HCT116 (cell line): ENCODE data around the gene TMEM119. TPM values are rescaled to one million over a fixed set of nuclear protein-coding genes. Genes with fewer than 3 reads are reported as not detected.

Experiments
- ATAC-seq: fragments of 200-7000 bp; cut with Tn5 transposase; 2 replicates; pipeline ENCODE4 v1.9.1; 2020; ENCODE audit warnings: mild to moderate bottlenecking, moderate library complexity
- BruUV-seq: library from RNA; stranded (reverse); fragments of 400-500 nt; replicated peaks from 2 replicates; lab custom pipeline; 2021; lab: Mats Ljungman, UMichigan
- CTCF ChIA-PET: fragments of 300-600 bp; sonication (Branson Sonifier 250); formaldehyde crosslinking; loops from one replicate; lab custom pipeline; 2021; ENCODE audit warnings: antibody characterized with exemption; lab: Charles Lee
- POLR2A ChIA-PET: fragments of 300-600, 350-600 bp; sonication (Branson Sonifier 250); formaldehyde crosslinking; loops from one replicate; lab custom pipeline; 2021; ENCODE audit warnings: antibody characterized with exemption; lab: Charles Lee
- RAD21 ChIA-PET, 2 experiments: fragments of 300-600 bp; sonication (Branson Sonifier 250); formaldehyde crosslinking; loops; one replicate each; lab custom pipeline; 2023; ENCODE audit warnings: low total read pairs in 2 of 2; ENCODE audit not compliant: uncharacterized antibody in 2 of 2, unreplicated experiment in 2 of 2, low non-redundant PET in 1 of 2; lab: Charles Lee
- DNase-seq: peaks from one replicate; pipeline ENCODE4 v3.0.0-alpha.2; 2010; ENCODE audit warnings: low read depth, low spot score
- H2AFZ ChIP-seq: fragments of 200-600 bp; shearing (Covaris generic), sonication (generic); 2 replicates; pipeline ENCODE4 v1.6.1; 2017; ENCODE audit warnings: low read depth, mixed run types, mixed read lengths, antibody characterized with exemption, low read length; ENCODE audit not compliant: poor library complexity, severe bottlenecking
- H3K27ac ChIP-seq: 2 replicates; pipeline ENCODE4 v1.5.1; 2012; ENCODE audit warnings: low read depth, low read length
- H3K27me3 ChIP-seq: fragments of 200-600 bp; sonication (generic); 2 replicates; pipeline ENCODE4 v1.6.1; 2016; ENCODE audit warnings: mixed run types, low read length, mixed read lengths; ENCODE audit not compliant: insufficient read depth
- H3K36me3 ChIP-seq, 2 experiments: fragments of 200-500 bp in 1 of 2; fragments of 200-600 bp in 1 of 2; sonication (Bioruptor generic) in 1 of 2; sonication (generic) in 1 of 2; 2 replicates each; pipeline versions ENCODE4 v1.5.1 to v1.6.1; 2014 to 2016; ENCODE audit warnings: low read length in 2 of 2, inconsistent platforms in 1 of 2, mixed read lengths in 1 of 2, mixed run types in 1 of 2; ENCODE audit not compliant: insufficient read depth in 2 of 2, control insufficient read depth in 1 of 2
- H3K4me1 ChIP-seq, 2 experiments: fragments of 200-600 bp in 1 of 2; sonication (generic) in 1 of 2; 2 replicates each; pipeline versions ENCODE4 v1.5.1 to v1.6.1; 2012 to 2017; ENCODE audit warnings: low read length in 2 of 2, inconsistent platforms in 1 of 2, mild to moderate bottlenecking in 1 of 2, mixed read lengths in 1 of 2, mixed run types in 1 of 2, moderate library complexity in 1 of 2; ENCODE audit not compliant: insufficient read depth in 2 of 2, control insufficient read depth in 1 of 2
- H3K4me2 ChIP-seq: fragments of 200-600 bp; sonication (generic); 2 replicates; pipeline ENCODE4 v1.6.1; 2017; ENCODE audit warnings: mixed run types, low read length, mixed read lengths
- H3K4me3 ChIP-seq, 2 experiments: fragments of 200-600 bp in 1 of 2; sonication (generic) in 1 of 2; replicated peaks in 1 of 2; 2 replicates each; pipeline ENCODE4 v1.5.1; 2011 to 2016; ENCODE audit warnings: low read length in 2 of 2, control low read depth in 1 of 2, low read depth in 1 of 2, mild to moderate bottlenecking in 1 of 2, mixed read lengths in 1 of 2, mixed run types in 1 of 2
- H3K79me2 ChIP-seq: fragments of 200-600 bp; sonication (generic); 2 replicates; pipeline ENCODE4 v1.6.1; 2017; ENCODE audit warnings: mild to moderate bottlenecking, mixed run types, low read length, moderate library complexity, mixed read lengths; ENCODE audit not compliant: insufficient read depth
- H3K9ac ChIP-seq: fragments of 200-600 bp; sonication (generic); 2 replicates; pipeline ENCODE4 v1.6.1; 2016; ENCODE audit warnings: low read length, mixed read lengths
- H3K9me2 ChIP-seq: fragments of 200-600 bp; sonication (generic), shearing (Covaris generic); 2 replicates; pipeline ENCODE4 v1.6.1; 2017; ENCODE audit warnings: mixed run types, mild to moderate bottlenecking, moderate library complexity; ENCODE audit not compliant: insufficient read depth
- H3K9me3 ChIP-seq, 2 experiments: fragments of 200-500 bp in 1 of 2; fragments of 200-600 bp in 1 of 2; sonication (Bioruptor generic) in 1 of 2; sonication (generic) in 1 of 2; 2 replicates each; pipeline ENCODE4 v1.6.1; 2014 to 2017; ENCODE audit warnings: low read length in 2 of 2, mixed read lengths in 2 of 2, inconsistent platforms in 1 of 2, low read depth in 1 of 2, mild to moderate bottlenecking in 1 of 2, mixed run types in 1 of 2, moderate library complexity in 1 of 2; ENCODE audit not compliant: control insufficient read depth in 1 of 2, insufficient read depth in 1 of 2
- H4K20me1 ChIP-seq: fragments of 200-600 bp; sonication (generic), shearing (Covaris generic); 2 replicates; pipeline ENCODE4 v1.6.1; 2017; ENCODE audit warnings: mixed run types, mild to moderate bottlenecking, moderate library complexity; ENCODE audit not compliant: insufficient read depth
- CEBPB ChIP-seq: IDR thresholded peaks from 2 replicates; pipeline ENCODE4 v1.6.1; 2012; ENCODE audit warnings: low read depth
- CTCF ChIP-seq, 3 experiments: fragments of 200-600 bp in 1 of 3; sonication (generic) in 1 of 3; IDR thresholded peaks in 2 of 3; conservative IDR thresholded peaks in 1 of 3; 2 replicates each; pipeline ENCODE4 v1.5.1; 2012 to 2017; ENCODE audit warnings: low read depth in 2 of 3, low read length in 2 of 3, antibody characterized with exemption in 1 of 3, borderline replicate concordance in 1 of 3, control low read depth in 1 of 3, mild to moderate bottlenecking in 1 of 3, mixed read lengths in 1 of 3, mixed run types in 1 of 3, moderate library complexity in 1 of 3; ENCODE audit not compliant: insufficient read depth in 1 of 3
- EZH2 ChIP-seq: fragments of 200-600 bp; sonication (generic); IDR thresholded peaks from 2 replicates; pipeline ENCODE4 v1.6.1; 2017; ENCODE audit warnings: antibody characterized with exemption, mixed run types
- JUND ChIP-seq: IDR thresholded peaks from 2 replicates; pipeline ENCODE4 v1.6.1; 2012
- POLR2A ChIP-seq: IDR thresholded peaks from 2 replicates; pipeline ENCODE4 v1.7.0; 2011; ENCODE audit warnings: borderline replicate concordance; ENCODE audit not compliant: insufficient read depth, insufficient read length; ENCODE audit errors: extremely low read depth
- POLR2AphosphoS5 ChIP-seq: IDR thresholded peaks from 2 replicates; pipeline ENCODE4 v1.6.1; 2011; ENCODE audit warnings: mild to moderate bottlenecking, low read depth, low read length, moderate library complexity
- RAD21 ChIP-seq: IDR thresholded peaks from 2 replicates; pipeline ENCODE4 v1.6.1; 2012; ENCODE audit warnings: low read depth, mild to moderate bottlenecking
- SP1 ChIP-seq: IDR thresholded peaks from 2 replicates; pipeline ENCODE4 v1.6.1; 2012; ENCODE audit warnings: low read depth
- SRF ChIP-seq: IDR thresholded peaks from 2 replicates; pipeline ENCODE4 v1.6.1; 2012; ENCODE audit warnings: low read depth
- YY1 ChIP-seq: IDR thresholded peaks from 2 replicates; pipeline ENCODE4 v1.6.1; 2011; ENCODE audit warnings: low read length, low read depth, moderate library complexity, mild to moderate bottlenecking; ENCODE audit not compliant: insufficient replicate concordance; ENCODE audit errors: extremely low read depth
- ZBTB33 ChIP-seq: IDR thresholded peaks from 2 replicates; pipeline ENCODE4 v1.6.1; 2011; ENCODE audit warnings: mild to moderate bottlenecking, low read length, moderate library complexity; ENCODE audit not compliant: insufficient replicate concordance; ENCODE audit errors: extremely low read depth
- ZFX ChIP-seq: fragments of 450-650 bp; IDR thresholded peaks from 2 replicates; pipeline ENCODE4 v1.6.1; 2017
- ZNF274 ChIP-seq: fragments of 200-500 bp; sonication (Bioruptor generic); IDR thresholded peaks from 2 replicates; pipeline ENCODE4 v1.6.1; 2014; ENCODE audit warnings: mild to moderate bottlenecking, low read depth, low read length, inconsistent platforms
- intact Hi-C: fragments of 100-400 bp; cut with micrococcal nuclease; formaldehyde crosslinking; loops from 2 replicates; pipeline ENCODE4 v1.10.0; 2022
- total RNA-seq: library from RNA; stranded (reverse); gene quantifications from one replicate; pipeline ENCODE4 v1.2.1, GENCODE V29; 2021; ENCODE audit not compliant: unreplicated experiment
- TF ChIP-seq, protein P1 (sequence below): IDR thresholded peaks from 2 replicates; pipeline ENCODE4 v1.6.1; 2012

TMEM119 gene
- total RNA-seq, 1 experiment from 2014 or later = not detected

DNA sequence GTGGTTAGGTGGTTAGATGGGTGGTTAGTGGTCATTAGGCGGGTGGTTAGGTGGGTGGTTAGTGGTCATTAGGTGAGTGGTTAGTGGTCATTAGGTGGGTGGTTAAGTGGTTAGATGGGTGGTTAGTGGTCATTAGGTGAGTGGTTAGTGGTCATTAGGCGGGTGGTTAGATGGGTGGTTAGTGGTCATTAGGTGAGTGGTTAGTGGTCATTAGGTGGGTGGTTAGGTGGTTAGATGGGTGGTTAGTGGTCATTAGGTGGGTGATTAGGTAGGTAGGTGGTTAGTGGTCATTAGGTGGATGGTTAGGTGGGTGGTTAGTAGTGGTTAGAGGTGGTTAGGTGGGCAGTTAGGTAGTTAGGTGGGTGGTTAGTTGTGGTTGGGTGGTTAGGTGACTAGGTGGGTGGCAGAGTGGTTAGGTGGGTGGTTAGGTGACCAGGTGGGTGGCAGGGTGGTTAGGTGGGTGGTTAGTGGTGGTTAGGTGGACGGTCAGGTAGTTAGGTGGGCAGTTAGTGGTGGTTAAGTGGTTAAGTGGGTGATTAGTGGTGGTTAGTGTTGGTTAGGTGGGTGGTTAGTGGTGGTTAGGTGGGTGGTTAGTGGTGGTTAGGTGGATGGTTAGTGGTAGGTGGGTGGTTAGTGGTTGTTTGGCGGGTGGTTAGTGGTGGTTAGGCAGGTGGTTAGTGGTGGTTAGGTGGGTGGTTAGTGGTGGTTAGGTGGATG, 8.0 kb upstream of the TMEM119 start:
- BruUV-seq = no TSS peak
- H3K27me3 ChIP-seq = no peaks in the 10 kb centered on the region
- peaks cover 0 to 7% of the 10 kb centered on the region in 2 experiments; a peak in 1 of 4 replicates for H3K4me1 ChIP-seq
- no peaks in the 10 kb centered on the region for H3K79me2 ChIP-seq
- ChIA-PET CTCF (no interaction called here), POLR2A (no interaction called here), RAD21 (no interaction called here)
- no peak for TF ChIP-seq CEBPB
- no peak for TF ChIP-seq ZFX
- TF ChIP-seq SP1 = no peak
- no peak for TF ChIP-seq JUND
- no peaks in the 10 kb centered on the region for H3K9me2 ChIP-seq
- H4K20me1 ChIP-seq = no peaks in the 10 kb centered on the region
- DNase-seq = no peak
- no peak for ATAC-seq
- no peak overlapping the region for H3K4me3 ChIP-seq
- H3K27ac ChIP-seq = peak overlapping the region; percentile 48
- H3K9ac ChIP-seq = no peak overlapping the region
- H3K4me2 ChIP-seq = no peak overlapping the region
- no peaks in the 10 kb centered on the region for H3K36me3 ChIP-seq
- no peaks in the 10 kb centered on the region for H3K9me3 ChIP-seq
- intact Hi-C loops = no loop called here
- H2AFZ ChIP-seq = no peak overlapping the region

GRCh38 chr12:108605000-108605689, 7.3 kb upstream of the TMEM119 start:
- no TSS peak for BruUV-seq
- POLR2A ChIA-PET = no interaction called here
- H2AFZ ChIP-seq = no peak overlapping the region
- H3K27ac ChIP-seq = no peak overlapping the region
- ATAC-seq (peak; percentile 40; the same call in 1 of the 2 replicates), DNase-seq (no peak)
- no peaks in the 10 kb centered on the region for H3K9me2 ChIP-seq
- peaks cover 0 to 7% of the 10 kb centered on the region in 2 experiments; a peak in 1 of 4 replicates for H3K4me1 ChIP-seq
- RAD21 ChIA-PET = no interaction called here
- no peaks in the 10 kb centered on the region for H3K36me3 ChIP-seq
- H3K9ac ChIP-seq = no peak overlapping the region
- no peak overlapping the region for H3K4me2 ChIP-seq
- CTCF ChIA-PET = no interaction called here
- H3K4me3 ChIP-seq = no peak overlapping the region
- intact Hi-C loops = no loop called here
- H3K9me3 ChIP-seq = no peaks in the 10 kb centered on the region
- H3K27me3 ChIP-seq = no peaks in the 10 kb centered on the region
- no peaks in the 10 kb centered on the region for H4K20me1 ChIP-seq
- H3K79me2 ChIP-seq = no peaks in the 10 kb centered on the region
- TF ChIP-seq, protein P1, sequence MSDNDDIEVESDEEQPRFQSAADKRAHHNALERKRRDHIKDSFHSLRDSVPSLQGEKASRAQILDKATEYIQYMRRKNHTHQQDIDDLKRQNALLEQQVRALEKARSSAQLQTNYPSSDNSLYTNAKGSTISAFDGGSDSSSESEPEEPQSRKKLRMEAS = no peak
- TF ChIP-seq CTCF (IDR thresholded peaks at IDR 0.05 in 2 of 3, conservative IDR thresholded peaks at IDR 0.05 in 1 of 3; ENCODE audit: borderline replicate concordance in 1 of 3, insufficient read depth in 1 of 3, low read depth in 2 of 3, low read length in 2 of 3) (no peak), SRF (no peak), EZH2 (no peak), ZFX (no peak), ZNF274 (no peak), YY1 (no peak), POLR2AphosphoS5 (no peak), RAD21 (no peak), POLR2A (no peak), ZBTB33 (no peak)
